ENCODE measurements around the gene CLIC4.
"Not testable (repeated sequence)": the region's sequence is repeated elsewhere in the genome, so short reads cannot be mapped to it uniquely, and the experiment has no call there.

The CLIC4 gene

DNA sequence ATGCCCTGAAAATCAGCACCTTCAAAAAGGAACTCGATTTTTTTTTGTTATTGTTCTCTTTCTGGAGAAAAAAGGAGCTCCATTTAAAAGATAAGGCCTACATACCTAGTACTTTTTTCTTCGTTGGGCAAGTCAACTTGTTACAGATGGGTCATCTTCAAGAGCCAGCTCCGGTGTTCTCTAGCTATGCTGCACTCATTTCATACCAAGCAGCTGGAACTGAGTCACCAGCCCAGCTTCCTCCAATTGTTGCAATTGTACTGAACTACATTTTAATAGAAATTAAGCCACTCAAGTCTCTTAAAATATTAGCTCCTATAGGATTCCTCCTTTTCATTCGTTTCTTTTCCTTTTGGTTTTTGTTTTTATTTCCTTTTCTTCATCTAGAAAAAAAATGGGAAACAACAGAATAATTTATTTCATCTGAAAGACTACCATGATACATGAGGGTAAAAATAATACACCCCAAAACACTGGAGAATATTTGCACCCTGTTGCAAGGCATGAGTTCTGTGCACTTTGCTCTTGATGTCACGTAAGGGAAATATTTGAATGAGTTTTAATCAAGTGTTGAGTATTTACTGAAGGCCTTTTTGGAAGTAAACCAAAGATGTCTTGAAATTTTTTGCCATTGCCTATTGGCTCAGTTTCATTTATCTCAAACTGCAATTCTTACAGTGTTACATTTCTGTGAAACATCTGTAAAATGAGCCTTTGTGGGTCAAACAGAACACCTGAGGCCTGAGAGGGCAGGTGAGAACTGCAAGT is 60.5 kb downstream of the CLIC4 start:
- H3K36me3 ChIP-seq, result no peaks in the 10 kb centered on the region
- H3K27me3 ChIP-seq, result no peaks in the 10 kb centered on the region
- no peak overlapping the region for H3K4me3 ChIP-seq (ENCODE audit: low read depth in 1 of 2, low read length in 1 of 2)
- no peak overlapping the region for H3K27ac ChIP-seq
- H3K9me3 ChIP-seq, result no peaks in the 10 kb centered on the region
- H3K4me1 ChIP-seq (ENCODE audit: control insufficient read depth in 1 of 2, insufficient read depth in 1 of 2, low read depth in 1 of 2, low read length in 1 of 2), result no peaks in the 10 kb centered on the region
- TF ChIP-seq CTCF (IDR thresholded peaks at IDR 0.05), result no peak

- TF ChIP-seq CTCF (IDR thresholded peaks at IDR 0.05), result no peak
Observed at GRCh38 chr1:24806588-24806987, 61.3 kb downstream of the CLIC4 start.

DNA sequence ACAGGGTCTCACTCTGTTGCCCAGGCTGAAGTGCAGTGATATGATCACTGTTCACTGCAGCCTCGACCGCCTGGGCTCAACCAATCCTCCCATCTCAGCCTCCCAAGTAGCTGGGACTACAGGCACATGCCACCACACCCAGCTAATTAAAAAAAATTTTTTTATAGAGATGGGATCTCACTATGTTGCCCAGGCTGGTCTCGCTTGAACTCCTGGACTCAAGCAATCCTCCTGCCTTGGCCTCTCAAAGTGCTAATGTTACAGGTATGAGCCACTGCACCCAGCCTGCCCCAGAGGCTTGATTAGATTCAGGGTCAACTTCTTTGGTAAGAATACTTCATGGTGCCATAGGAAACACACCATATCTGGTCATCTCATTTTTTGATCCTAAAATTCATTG is 66.2 kb downstream of the CLIC4 start:
- not testable (repeated sequence) for H3K36me3 ChIP-seq; H3K4me1 ChIP-seq (ENCODE audit: control insufficient read depth in 1 of 2, insufficient read depth in 1 of 2, low read depth in 1 of 2, low read length in 1 of 2); H3K9me3 ChIP-seq; H3K4me3 ChIP-seq (ENCODE audit: low read depth in 1 of 2, low read length in 1 of 2); H3K27ac ChIP-seq; H3K27me3 ChIP-seq

More at GRCh38 chr1:24806588-24806987, 61.3 kb downstream of the CLIC4 start:
- H3K36me3 ChIP-seq, result no peaks in the 10 kb centered on the region
- no peaks in the 10 kb centered on the region for H3K4me1 ChIP-seq (ENCODE audit: control insufficient read depth in 1 of 2, insufficient read depth in 1 of 2, low read depth in 1 of 2, low read length in 1 of 2)
- H3K9me3 ChIP-seq, result no peaks in the 10 kb centered on the region
- no peak overlapping the region for H3K4me3 ChIP-seq (ENCODE audit: low read depth in 1 of 2, low read length in 1 of 2)
- no peak overlapping the region for H3K27ac ChIP-seq
- no peaks in the 10 kb centered on the region for H3K27me3 ChIP-seq

DNA sequence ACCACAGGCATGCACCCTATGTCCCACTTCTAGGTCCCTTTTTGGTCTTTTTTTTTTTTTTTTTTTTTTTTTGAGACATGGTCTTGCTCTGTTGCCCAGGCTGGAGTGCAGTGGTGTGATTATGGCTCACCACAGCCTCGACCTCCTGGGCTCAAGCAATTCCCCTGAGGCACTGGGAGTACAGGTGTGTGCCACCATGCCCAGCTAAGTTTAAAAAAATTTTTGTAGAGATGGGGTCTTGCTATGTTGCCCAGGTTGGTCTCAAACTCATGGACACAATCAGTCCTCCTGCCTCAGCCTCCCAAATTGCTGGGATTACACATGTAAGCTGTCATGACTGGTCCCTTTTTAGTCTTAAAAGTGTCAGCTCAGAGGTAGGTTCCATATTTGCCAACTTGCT is 75.0 kb downstream of the CLIC4 start:
- not testable (repeated sequence) for H3K4me1 ChIP-seq (ENCODE audit: control insufficient read depth in 1 of 2, insufficient read depth in 1 of 2, low read depth in 1 of 2, low read length in 1 of 2); H3K27me3 ChIP-seq; H3K36me3 ChIP-seq; H3K4me3 ChIP-seq (ENCODE audit: low read depth in 1 of 2, low read length in 1 of 2); H3K27ac ChIP-seq; H3K9me3 ChIP-seq

GRCh38 chr1:24822887-24823286 is 77.6 kb downstream of the CLIC4 start:
- TF ChIP-seq CTCF (IDR thresholded peaks at IDR 0.05), result no peak
- Histone ChIP-seq H3K9me3 (no peaks in the 10 kb centered on the region), H3K27ac (no peak overlapping the region), H3K27me3 (no peaks in the 10 kb centered on the region), H3K4me3 (ENCODE audit: low read depth in 1 of 2, low read length in 1 of 2) (no peak overlapping the region), H3K36me3 (no peaks in the 10 kb centered on the region), H3K4me1 (ENCODE audit: control insufficient read depth in 1 of 2, insufficient read depth in 1 of 2, low read depth in 1 of 2, low read length in 1 of 2) (no peaks in the 10 kb centered on the region)

- not testable (repeated sequence) for H3K36me3 ChIP-seq; H3K4me3 ChIP-seq (ENCODE audit: low read depth in 1 of 2, low read length in 1 of 2); H3K27ac ChIP-seq; H3K4me1 ChIP-seq (ENCODE audit: control insufficient read depth in 1 of 2, insufficient read depth in 1 of 2, low read depth in 1 of 2, low read length in 1 of 2); H3K9me3 ChIP-seq; H3K27me3 ChIP-seq
Observed at GRCh38 chr1:24823486-24823885, 78.2 kb downstream of the CLIC4 start.

- H3K9me3 ChIP-seq, result no peaks in the 10 kb centered on the region
- TF ChIP-seq CTCF (IDR thresholded peaks at IDR 0.05), result no peak
- no peak overlapping the region for H3K4me3 ChIP-seq (ENCODE audit: low read depth in 1 of 2, low read length in 1 of 2)
- H3K27me3 ChIP-seq, result no peaks in the 10 kb centered on the region
- H3K27ac ChIP-seq, result no peak overlapping the region
- H3K36me3 ChIP-seq, result no peaks in the 10 kb centered on the region
- no peaks in the 10 kb centered on the region for H3K4me1 ChIP-seq (ENCODE audit: control insufficient read depth in 1 of 2, insufficient read depth in 1 of 2, low read depth in 1 of 2, low read length in 1 of 2)
Observed at GRCh38 chr1:24825174-24825573, 79.9 kb downstream of the CLIC4 start.

All from neutrophil (primary cell).